Astrocyte of the cerebellum (primary cell): ENCODE results near the gene WWC1.
A peak's percentile ranks its signal among the peaks of the same experiment; 100 is the strongest.

ENCODE experiments used
- DNase-seq: peaks from one replicate; pipeline ENCODE4 v3.0.0-alpha.2; 2011; ENCODE audit warnings: low read depth
- H3K4me3 ChIP-seq: 2 replicates; pipeline ENCODE4 v1.5.1; 2011; ENCODE audit warnings: mild to moderate bottlenecking, low read depth, low read length, moderate library complexity
- in situ Hi-C: cut with HindIII; loops from 2 replicates; pipeline ENCODE4 v1.10.0; 2017; ENCODE audit warnings: low sequenced_read_pairs
- TF ChIP-seq, protein P1 (sequence below): IDR thresholded peaks from 2 replicates; pipeline ENCODE4 v1.5.1; 2012; ENCODE audit warnings: low read length, low read depth, moderate library complexity, mild to moderate bottlenecking; ENCODE audit errors: missing control alignments

WWC1 gene

GRCh38 chr5:168364750-168365550 lies 73.5 kb downstream of the WWC1 start:
- TF ChIP-seq, protein P1, sequence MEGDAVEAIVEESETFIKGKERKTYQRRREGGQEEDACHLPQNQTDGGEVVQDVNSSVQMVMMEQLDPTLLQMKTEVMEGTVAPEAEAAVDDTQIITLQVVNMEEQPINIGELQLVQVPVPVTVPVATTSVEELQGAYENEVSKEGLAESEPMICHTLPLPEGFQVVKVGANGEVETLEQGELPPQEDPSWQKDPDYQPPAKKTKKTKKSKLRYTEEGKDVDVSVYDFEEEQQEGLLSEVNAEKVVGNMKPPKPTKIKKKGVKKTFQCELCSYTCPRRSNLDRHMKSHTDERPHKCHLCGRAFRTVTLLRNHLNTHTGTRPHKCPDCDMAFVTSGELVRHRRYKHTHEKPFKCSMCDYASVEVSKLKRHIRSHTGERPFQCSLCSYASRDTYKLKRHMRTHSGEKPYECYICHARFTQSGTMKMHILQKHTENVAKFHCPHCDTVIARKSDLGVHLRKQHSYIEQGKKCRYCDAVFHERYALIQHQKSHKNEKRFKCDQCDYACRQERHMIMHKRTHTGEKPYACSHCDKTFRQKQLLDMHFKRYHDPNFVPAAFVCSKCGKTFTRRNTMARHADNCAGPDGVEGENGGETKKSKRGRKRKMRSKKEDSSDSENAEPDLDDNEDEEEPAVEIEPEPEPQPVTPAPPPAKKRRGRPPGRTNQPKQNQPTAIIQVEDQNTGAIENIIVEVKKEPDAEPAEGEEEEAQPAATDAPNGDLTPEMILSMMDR = no peak
- H3K4me3 ChIP-seq = no peak overlapping the region
- in situ Hi-C loops = no loop called here
- peak; percentile 9 for DNase-seq

DNA sequence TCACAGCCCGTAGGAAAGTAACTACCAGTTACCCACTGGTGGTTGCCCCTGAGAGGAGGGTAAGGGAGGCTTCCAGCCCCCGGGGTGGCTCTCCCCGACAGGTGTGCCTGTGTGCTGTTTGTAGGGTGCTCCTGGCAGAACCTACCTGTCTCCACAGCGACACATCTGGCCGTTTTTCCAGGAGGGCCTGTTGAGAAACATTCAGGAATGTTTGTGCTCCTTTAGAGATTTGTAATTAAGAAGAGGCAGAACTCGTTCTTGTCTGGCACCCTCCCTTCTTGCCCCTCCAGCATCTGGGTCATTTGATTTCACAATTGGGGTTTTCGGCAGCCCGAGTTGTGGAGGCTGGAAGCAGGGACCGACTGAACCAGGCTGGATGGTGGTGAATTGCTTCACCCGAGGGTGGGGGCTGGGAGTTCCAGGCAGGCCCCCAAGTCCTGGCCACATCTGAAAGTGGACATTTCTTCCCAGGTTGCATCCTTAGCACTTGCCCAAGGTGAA lies 74.2 kb downstream of the WWC1 start:
- no peak for DNase-seq
- in situ Hi-C loops = no loop called here
- TF ChIP-seq, protein P1 = peak; percentile 58
- H3K4me3 ChIP-seq = no peak overlapping the region

DNA sequence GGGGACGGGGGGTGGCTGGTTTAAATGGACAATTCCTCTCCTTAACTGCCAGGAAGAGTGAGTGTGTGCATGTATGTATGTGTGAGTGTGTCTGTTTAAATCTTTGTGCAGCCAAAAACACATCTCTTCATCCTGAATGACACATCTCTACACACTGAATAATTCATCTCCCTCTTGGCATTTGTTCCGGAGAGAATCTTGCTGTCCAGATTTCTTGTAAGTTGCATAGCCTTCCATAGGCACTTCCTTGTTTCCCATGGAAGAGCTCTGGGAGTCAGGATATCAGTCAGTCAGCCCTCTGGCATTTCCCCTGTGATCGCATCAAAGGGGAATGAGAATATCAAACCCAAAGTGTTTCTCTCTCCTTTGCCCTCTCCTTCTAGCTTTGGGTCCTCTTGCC lies 74.7 kb downstream of the WWC1 start:
- TF ChIP-seq, protein P1 = no peak
- no peak overlapping the region for H3K4me3 ChIP-seq
- in situ Hi-C loops = no loop called here
- no peak for DNase-seq

GRCh38 chr5:168368854-168369253 lies 77.4 kb downstream of the WWC1 start:
- in situ Hi-C loops = no loop called here
- H3K4me3 ChIP-seq = no peak overlapping the region
- no peak for DNase-seq
- TF ChIP-seq, protein P1 = no peak

DNA sequence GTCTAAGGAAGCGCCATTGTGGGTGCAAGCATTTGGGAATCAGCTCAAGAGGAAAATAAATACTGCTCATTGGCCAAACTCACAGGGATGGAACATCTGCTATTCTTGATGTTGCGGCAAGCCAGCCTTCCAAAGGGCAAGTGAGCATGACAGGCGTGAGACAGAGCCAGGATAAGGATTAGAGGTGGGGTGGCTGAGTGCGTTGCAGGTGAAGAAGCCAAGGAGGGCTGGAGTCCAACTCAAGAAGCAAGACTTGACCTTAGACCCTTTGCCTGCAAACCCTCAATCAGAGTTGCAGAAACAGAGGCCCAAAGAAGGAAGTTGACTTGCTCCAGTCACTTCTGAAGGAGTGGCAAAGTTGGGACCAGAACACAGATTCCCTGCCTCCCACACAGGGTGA lies 79.4 kb downstream of the WWC1 start:
- in situ Hi-C loops = no loop called here
- TF ChIP-seq, protein P1 = no peak
- no peak overlapping the region for H3K4me3 ChIP-seq

GRCh38 chr5:168372356-168372946 lies 81.0 kb downstream of the WWC1 start:
- in situ Hi-C loops = no loop called here
- TF ChIP-seq, protein P1 = no peak
- DNase-seq = no peak
- no peak overlapping the region for H3K4me3 ChIP-seq

More for the DNA sequence above, 79.4 kb downstream of the WWC1 start:
- no peak for DNase-seq
